H1 (cell line): ENCODE results near the gene GTSE1. TPM values are rescaled to one million over a fixed set of nuclear protein-coding genes. Genes with fewer than 3 reads are reported as not detected.

Experiments
- CTCF ChIA-PET: fragments of 300-600 bp; sonication (Branson Sonifier 250); formaldehyde crosslinking; loops from one replicate; lab custom pipeline; 2021; ENCODE audit not compliant: partially characterized antibody; lab: Charles Lee
- POLR2A ChIA-PET: fragments of 300-600 bp; sonication (Branson Sonifier 250); formaldehyde crosslinking; loops from one replicate; lab custom pipeline; 2021; ENCODE audit warnings: inconsistent platforms; ENCODE audit not compliant: partially characterized antibody; lab: Charles Lee
- DNase-seq, 2 experiments: peaks; one replicate each; pipeline versions ENCODE4 v3.0.0 to v3.0.0-alpha.2; 2010 to 2022; ENCODE audit warnings: low spot score in 2 of 2, low read depth in 1 of 2, mixed read lengths in 1 of 2
- FAIRE-seq: peaks from 2 replicates; lab custom pipeline; 2011; peaks lifted over from hg19 to GRCh38; lab: Jason Lieb, UNC
- H2AFZ ChIP-seq: 2 replicates; pipeline ENCODE4 v1.8.1; 2012; ENCODE audit warnings: low read length, inconsistent platforms
- H2AK5ac ChIP-seq: 2 replicates; pipeline ENCODE4 v1.6.1; 2013; ENCODE audit warnings: low read depth, low read length
- H2BK120ac ChIP-seq: replicated peaks from 2 replicates; pipeline ENCODE3; 2013; ENCODE audit warnings: low read depth, low read length, inconsistent platforms
- H2BK12ac ChIP-seq: 2 replicates; pipeline ENCODE4 v1.6.1; 2013; ENCODE audit warnings: low read depth, low read length
- H2BK15ac ChIP-seq: 2 replicates; pipeline ENCODE4 v1.6.1; 2013; ENCODE audit warnings: low read length
- H2BK20ac ChIP-seq: 2 replicates; pipeline ENCODE4 v1.6.1; 2013; ENCODE audit warnings: low read length
- H2BK5ac ChIP-seq: 2 replicates; pipeline ENCODE4 v1.6.1; 2013; ENCODE audit warnings: low read depth, low read length
- H3K14ac ChIP-seq: 2 replicates; pipeline ENCODE4 v1.6.1; 2013; ENCODE audit warnings: inconsistent platforms; ENCODE audit not compliant: insufficient read length
- H3K18ac ChIP-seq: 2 replicates; pipeline ENCODE4 v1.6.1; 2013; ENCODE audit warnings: low read length; ENCODE audit errors: extremely low read depth
- H3K23ac ChIP-seq: 2 replicates; pipeline ENCODE4 v1.6.1; 2013; ENCODE audit warnings: inconsistent platforms; ENCODE audit not compliant: insufficient read length
- H3K23me2 ChIP-seq: 2 replicates; pipeline ENCODE4 v1.6.1; 2013; ENCODE audit warnings: low read depth, low read length
- H3K27ac ChIP-seq: 2 replicates; pipeline ENCODE4 v1.6.1; 2011; ENCODE audit warnings: low read depth, low read length, inconsistent platforms
- H3K27me3 ChIP-seq, 4 experiments: replicated peaks in 1 of 4; 1 replicate in 1 of 4; 2 replicates in 3 of 4; pipeline versions ENCODE4 v1.6.1 to v1.8.1; 2011 to 2013; ENCODE audit warnings: low read length in 3 of 4, mild to moderate bottlenecking in 3 of 4, inconsistent platforms in 2 of 4, mixed read lengths in 2 of 4, moderate library complexity in 1 of 4; ENCODE audit not compliant: control insufficient read depth in 3 of 4, insufficient read depth in 3 of 4; ENCODE audit errors: extremely low read depth in 1 of 4
- H3K36me3 ChIP-seq, 4 experiments: 2 replicates each; pipeline versions ENCODE4 v1.6.1 to v1.8.1; 2011 to 2013; ENCODE audit warnings: mild to moderate bottlenecking in 4 of 4, low read length in 3 of 4, moderate library complexity in 2 of 4, control low read depth in 1 of 4, inconsistent platforms in 1 of 4; ENCODE audit not compliant: insufficient read depth in 4 of 4, control insufficient read depth in 2 of 4
- H3K4ac ChIP-seq: replicated peaks from 2 replicates; pipeline ENCODE3; 2013; ENCODE audit warnings: low read length, low read depth, mixed read lengths, inconsistent platforms; ENCODE audit not compliant: insufficient read length
- H3K4me1 ChIP-seq, 4 experiments: replicated peaks in 1 of 4; 1 replicate in 1 of 4; 2 replicates in 3 of 4; pipeline versions ENCODE4 v1.6.1 to v1.8.1; 2011 to 2013; ENCODE audit warnings: low read length in 3 of 4, inconsistent platforms in 2 of 4, mixed read lengths in 1 of 4; ENCODE audit not compliant: insufficient read depth in 4 of 4, control insufficient read depth in 3 of 4
- H3K4me2 ChIP-seq, 2 experiments: 2 replicates each; pipeline versions ENCODE4 v1.6.1 to v1.8.1; 2011 to 2013; ENCODE audit warnings: low read depth in 2 of 2, low read length in 2 of 2, control low read depth in 1 of 2, inconsistent platforms in 1 of 2, mild to moderate bottlenecking in 1 of 2; ENCODE audit not compliant: insufficient read depth in 1 of 2
- H3K4me3 ChIP-seq, 4 experiments: fragments of 200-600, 300-600 bp in 1 of 4; sonication (generic), shearing (Covaris generic), sonication (Bioruptor Twin) in 1 of 4; 2 replicates each; pipeline versions ENCODE4 v1.5.1 to v1.8.1; 2011 to 2016; ENCODE audit warnings: low read length in 4 of 4, low read depth in 3 of 4, control low read depth in 2 of 4, inconsistent platforms in 2 of 4, mild to moderate bottlenecking in 2 of 4, mixed read lengths in 1 of 4, moderate library complexity in 1 of 4; ENCODE audit not compliant: insufficient read depth in 2 of 4; ENCODE audit errors: extremely low read depth in 1 of 4
- H3K56ac ChIP-seq: replicated peaks from 2 replicates; pipeline ENCODE3; 2013; ENCODE audit warnings: low read depth, mild to moderate bottlenecking, mixed read lengths, low read length, inconsistent platforms; ENCODE audit not compliant: insufficient read length
- H3K79me1 ChIP-seq: 2 replicates; pipeline ENCODE4 v1.6.1; 2013; ENCODE audit warnings: low read depth, low read length, control low read depth
- H3K79me2 ChIP-seq, 2 experiments: 2 replicates each; pipeline versions ENCODE4 v1.6.1 to v1.8.1; 2012 to 2013; ENCODE audit warnings: low read length in 2 of 2, mild to moderate bottlenecking in 2 of 2, inconsistent platforms in 1 of 2; ENCODE audit not compliant: insufficient read depth in 2 of 2, control insufficient read depth in 1 of 2
- H3K9ac ChIP-seq, 4 experiments: replicated peaks in 1 of 4; 1 replicate in 1 of 4; 2 replicates in 3 of 4; pipeline versions ENCODE4 v1.6.1 to v1.8.1; 2011 to 2013; ENCODE audit warnings: low read depth in 3 of 4, low read length in 3 of 4, control low read depth in 2 of 4, mild to moderate bottlenecking in 2 of 4, moderate library complexity in 2 of 4, inconsistent platforms in 1 of 4; ENCODE audit errors: extremely low read depth in 1 of 4
- H3K9me3 ChIP-seq, 2 experiments: 2 replicates each; pipeline versions ENCODE4 v1.6.1 to v1.8.1; 2012 to 2013; ENCODE audit warnings: mild to moderate bottlenecking in 2 of 2, moderate library complexity in 2 of 2, control low read depth in 1 of 2, inconsistent platforms in 1 of 2, low read depth in 1 of 2, low read length in 1 of 2, mixed read lengths in 1 of 2; ENCODE audit not compliant: insufficient read depth in 2 of 2
- H4K20me1 ChIP-seq, 2 experiments: replicated peaks in 1 of 2; 2 replicates each; pipeline versions ENCODE3 to v1.8.1; 2011 to 2013; ENCODE audit warnings: inconsistent platforms in 2 of 2, low read length in 2 of 2, mild to moderate bottlenecking in 1 of 2; ENCODE audit not compliant: insufficient read depth in 2 of 2, control insufficient read depth in 1 of 2
- H4K5ac ChIP-seq: 2 replicates; pipeline ENCODE4 v1.6.1; 2013; ENCODE audit warnings: low read length, low read depth, mixed read lengths, inconsistent platforms; ENCODE audit not compliant: insufficient read length
- H4K8ac ChIP-seq: 2 replicates; pipeline ENCODE4 v1.8.0; 2013; ENCODE audit warnings: mild to moderate bottlenecking, moderate library complexity, low read length, inconsistent platforms; ENCODE audit not compliant: insufficient read depth; ENCODE audit errors: extremely low read depth
- H4K91ac ChIP-seq: replicated peaks from 2 replicates; pipeline ENCODE3; 2013; ENCODE audit warnings: low read length, mixed read lengths, inconsistent platforms; ENCODE audit not compliant: insufficient read length
- CEBPB ChIP-seq: IDR thresholded peaks from 2 replicates; pipeline ENCODE4 v1.6.1; 2012; ENCODE audit warnings: low read depth, low read length
- HDAC6 ChIP-seq: IDR thresholded peaks from one replicate; pipeline ENCODE4 v1.7.1; 2012; ENCODE audit warnings: low read depth, mild to moderate bottlenecking, inconsistent platforms, low read length, moderate library complexity
- NRF1 ChIP-seq: IDR thresholded peaks from 2 replicates; pipeline ENCODE4 v1.6.1; 2011; ENCODE audit warnings: mild to moderate bottlenecking, low read depth, low read length, improper control_type of control experiment
- PHF8 ChIP-seq: fragments of 200-600 bp; sonication (generic); conservative IDR thresholded peaks from 2 replicates; pipeline ENCODE4 v1.7.1; 2012; ENCODE audit warnings: low read depth, mild to moderate bottlenecking, inconsistent platforms, low read length, moderate library complexity
- POLR2A ChIP-seq, 2 experiments: IDR thresholded peaks; 1 replicate in 1 of 2; 2 replicates in 1 of 2; pipeline ENCODE4 v1.6.1; 2011; ENCODE audit warnings: low read depth in 2 of 2, low read length in 2 of 2, mild to moderate bottlenecking in 2 of 2; ENCODE audit errors: control extremely low read depth in 1 of 2
- TBP ChIP-seq: IDR thresholded peaks from 2 replicates; pipeline ENCODE4 v1.6.1; 2011; ENCODE audit warnings: low read depth, low read length, improper control_type of control experiment
- TEAD4 ChIP-seq: IDR thresholded peaks from 2 replicates; pipeline ENCODE4 v1.6.1; 2012; ENCODE audit warnings: low read depth, low read length, inconsistent platforms, mixed read lengths
- USF2 ChIP-seq: IDR thresholded peaks from 2 replicates; pipeline ENCODE4 v1.6.1; 2011; ENCODE audit warnings: low read length, improper control_type of control experiment
- WGBS, 2 experiments: shearing (Covaris generic) in 1 of 2; methylation state at CpG; one replicate each; pipeline versions ENCODE4 v1.1.6 to v1.1.7; 2013 to 2015; ENCODE audit warnings: low lambda C conversion rate in 2 of 2, mixed read lengths in 2 of 2, inconsistent platforms in 1 of 2, low coverage in 1 of 2, missing lambda C conversion rate in 1 of 2; ENCODE audit not compliant: insufficient replicate concordance in 2 of 2, insufficient coverage in 1 of 2, insufficient read length in 1 of 2; ENCODE audit errors: extremely low coverage in 1 of 2, missing lambda C conversion rate in 1 of 2; 5-methylcytosine and 5-hydroxymethylcytosine counted together
- polyA plus RNA-seq, 7 experiments: library from polyadenylated mRNA; depleted of rRNA in 3 of 7; stranded (reverse) in 5 of 7; unstranded in 2 of 7; fragments of >200 nt in 5 of 7; fragments of 200-250 nt in 2 of 7; gene quantifications; 1 replicate in 5 of 7; 2 replicates in 1 of 7; 4 replicates in 1 of 7; pipeline versions ENCODE4 v1.2.1 to v1.2.3, GENCODE V29; 2011 to 2013; ENCODE audit warnings: missing spikeins in 2 of 7, mixed read lengths in 2 of 7
- total RNA-seq: library from RNA; stranded (reverse); fragmentation: NEBNext Ultra II Directional; extraction: Animal tissue kit (Norgen Biotek cat#: 25700); gene quantifications from 2 replicates; pipeline ENCODE4 v1.2.1, GENCODE V29; 2021

Gene GTSE1
- total and polyA plus RNA-seq, 2 of the 8 experiments (the other 6 are each of a cell fraction or from before 2014, with no cell fraction given): 17.5 to 38.6 TPM

DNA sequence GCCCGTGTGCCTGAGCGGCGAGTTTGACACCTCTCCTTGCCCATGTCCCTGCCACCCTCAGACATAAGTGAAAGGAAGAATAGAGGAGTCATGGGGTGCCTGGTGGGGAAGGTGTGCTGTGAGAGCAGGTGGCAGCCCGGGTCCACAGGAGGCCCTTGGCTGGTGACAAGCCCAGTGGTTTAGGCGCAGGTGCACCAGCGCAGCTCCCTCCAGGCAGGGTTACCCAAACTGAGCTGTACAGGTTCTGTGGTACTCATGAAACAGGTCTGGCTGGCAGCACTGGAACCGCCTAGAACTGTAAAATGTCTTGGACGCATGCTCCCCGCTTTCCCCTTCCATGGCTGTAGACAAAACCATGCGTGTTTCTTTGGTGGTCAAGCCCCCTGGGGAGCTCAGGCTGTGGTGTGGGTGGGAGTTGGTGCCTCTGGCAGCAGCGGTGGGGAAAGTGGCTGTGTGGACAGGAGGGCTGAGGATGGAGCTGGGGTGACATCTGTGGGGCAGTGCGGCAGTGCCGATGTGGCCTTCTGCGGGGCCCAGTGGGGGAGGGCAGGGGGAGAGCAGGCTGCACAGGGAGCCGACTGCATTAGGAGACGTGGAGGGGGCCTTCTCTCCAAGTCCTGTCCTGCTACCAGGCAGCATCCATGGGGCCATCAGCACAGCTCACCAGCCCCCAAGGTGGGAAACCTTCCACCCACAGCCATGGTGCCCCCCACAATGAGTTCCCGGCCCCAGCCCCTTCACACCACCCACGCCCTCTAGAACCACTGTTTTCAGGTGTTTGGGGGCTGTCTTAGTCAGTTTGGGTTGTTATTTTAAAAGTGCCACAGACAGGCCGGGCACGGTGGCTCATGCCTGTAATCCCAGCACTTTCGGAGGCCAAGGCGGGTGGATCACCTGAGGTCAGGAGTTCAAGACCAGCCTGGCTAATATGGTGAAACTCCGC, 5.6 kb upstream of the GTSE1 start:
- Histone ChIP-seq H3K27ac (no peak overlapping the region), H4K5ac (no peak overlapping the region), H2BK5ac (no peak overlapping the region), H2AFZ (no peak overlapping the region), H3K4me3 (no peak overlapping the region), H3K18ac (no peak overlapping the region), H3K4me2 (no peak overlapping the region), H2AK5ac (no peak overlapping the region), H3K23ac (no peak overlapping the region), H3K9me3 (no peaks in the 10 kb centered on the region), H4K91ac (no peak overlapping the region), H3K4me1 (peaks cover 0 to 7% (median 3%) of the 10 kb centered on the region in 4 experiments; a peak in 3 of 7 replicates), H2BK20ac (no peak overlapping the region), H2BK120ac (no peak overlapping the region), H3K4ac (no peak overlapping the region), H2BK12ac (no peak overlapping the region), H3K27me3 (no peaks in the 10 kb centered on the region), H3K79me2 (no peaks in the 10 kb centered on the region), H3K79me1 (no peaks in the 10 kb centered on the region; the same call in 1 of the 2 replicates), H4K20me1 (peaks cover 0 to 3% of the 10 kb centered on the region in 2 experiments), H2BK15ac (no peak overlapping the region), H4K8ac (no peak overlapping the region), H3K14ac (no peak overlapping the region), H3K9ac (no peak overlapping the region), H3K23me2 (peaks cover 6% of the 10 kb centered on the region; the same call in 1 of the 2 replicates), H3K36me3 (no peaks in the 10 kb centered on the region), H3K56ac (no peak overlapping the region)
- 94% methylated on average over 21 of the region's 23 CpGs; no CpG with 5 or more reads in 1 of the 2 experiments for WGBS, 2 experiments
- ChIA-PET POLR2A (interaction anchor here (1.5 kb wide), 1 partner anchor 21 kb away, joined by 3 read pairs; no protein-coding TSS in a partner anchor), CTCF (no interaction called here)
- TF ChIP-seq NRF1: no peak
- TF ChIP-seq TEAD4: no peak
- no peak for TF ChIP-seq CEBPB
- TF ChIP-seq POLR2A (IDR thresholded peaks at IDR 0.05; ENCODE audit: control extremely low read depth in 1 of 2, low read depth in 2 of 2, low read length in 2 of 2): no peak
- TF ChIP-seq USF2: no peak
- TF ChIP-seq TBP: no peak
- TF ChIP-seq HDAC6: no peak
- no peak for TF ChIP-seq PHF8
- DNase-seq: no peak
- FAIRE-seq: no peak
